Kidney (tissue), 14 donors: ENCODE data around the gene HOXB7. TPM values are rescaled to one million over a fixed set of nuclear protein-coding genes. Genes with fewer than 3 reads are reported as not detected.

Source experiments
- DNase-seq, 5 donors: peaks; one replicate each; pipeline ENCODE4 v3.0.0-alpha.2; 2013 to 2020
- FAIRE-seq: peaks from 2 replicates; lab custom pipeline; 2012; peaks lifted over from hg19 to GRCh38; lab: Jason Lieb, UNC
- H3K27ac ChIP-seq, 2 donors: one replicate each; pipeline ENCODE4 v1.7.0; 2013; ENCODE audit warnings: low read depth in 2 of 2, low read length in 2 of 2, inconsistent platforms in 1 of 2
- H3K27me3 ChIP-seq: one replicate; pipeline ENCODE4 v1.7.1; 2013; ENCODE audit warnings: low read length, inconsistent platforms; ENCODE audit not compliant: control insufficient read depth, insufficient read depth
- H3K36me3 ChIP-seq, 3 donors: one replicate each; pipeline versions ENCODE4 v1.7.0 to v1.7.1; 2013; ENCODE audit warnings: low read length in 3 of 3, control low read depth in 1 of 3, inconsistent platforms in 1 of 3; ENCODE audit not compliant: insufficient read depth in 3 of 3, control insufficient read depth in 2 of 3
- H3K4me1 ChIP-seq, 3 donors: one replicate each; pipeline versions ENCODE4 v1.7.0 to v1.7.1; 2013; ENCODE audit warnings: low read length in 3 of 3, inconsistent platforms in 1 of 3, low read depth in 1 of 3; ENCODE audit not compliant: control insufficient read depth in 2 of 3, insufficient read depth in 2 of 3
- H3K4me3 ChIP-seq, 3 donors: one replicate each; pipeline versions ENCODE4 v1.7.0 to v1.8.1; 2013; ENCODE audit warnings: low read length in 3 of 3, control low read depth in 1 of 3, inconsistent platforms in 1 of 3
- H3K9ac ChIP-seq, 3 donors: one replicate each; pipeline versions ENCODE4 v1.7.0 to v1.7.1; 2013; ENCODE audit warnings: low read length in 3 of 3, control low read depth in 1 of 3, inconsistent platforms in 1 of 3
- H3K9me3 ChIP-seq, 3 donors: one replicate each; pipeline versions ENCODE4 v1.7.0 to v1.7.1; 2013; ENCODE audit warnings: low read length in 3 of 3, control low read depth in 1 of 3, inconsistent platforms in 1 of 3; ENCODE audit not compliant: control insufficient read depth in 2 of 3, insufficient read depth in 1 of 3
- CTCF ChIP-seq: IDR thresholded peaks from 3 replicates; pipeline ENCODE4 v1.5.1; 2012; ENCODE audit warnings: mild to moderate bottlenecking, moderate library complexity, borderline replicate concordance; ENCODE audit not compliant: insufficient read depth; ENCODE audit errors: extremely low read depth
- intact Hi-C: fragments of 100-400 bp; cut with DNase I; formaldehyde crosslinking; loops from one replicate; pipeline ENCODE4 v1.11.1; 2022
- polyA plus RNA-seq: library from polyadenylated mRNA; stranded (reverse); fragments of 350-450 nt; fragmentation: Illumina TruSeq; extraction: RNeasy Lipid Tissue Mini Kit (QIAGEN cat#74804); gene quantifications from one replicate; pipeline ENCODE4 v1.2.3, GENCODE V29; 2014; ENCODE audit warnings: low read depth, low replicate concordance; ENCODE audit not compliant: insufficient read depth
- total RNA-seq: library from RNA; stranded (reverse); fragmentation: NEBNext Ultra II Directional; extraction: Animal tissue kit (Norgen Biotek cat#: 25700); gene quantifications from one replicate; pipeline ENCODE4 v1.2.1, GENCODE V29; 2021
- donor health status: control.
- donor health status: control.
- donor health status: control.
- donor health status: control.
- donor health status: control.
- donor health status: DM: yes; HTN: yes; CAD: no.
- donor health status: Normal renal cell carcinoma (clear cell type).

The HOXB7 gene
- total and polyA plus RNA-seq, 2 donors from 2014 or later = 45.4 to 49.6 TPM

- no peak for TF ChIP-seq CTCF
- H3K9me3 ChIP-seq = no peaks in the 10 kb centered on the region
- no peak for FAIRE-seq
- intact Hi-C loops = loop anchor here (10.0 kb wide), 1 partner anchor 257 kb away; no protein-coding TSS in a partner anchor
- DNase-seq = peak in 2 of 5 donors; percentile 68 to 82
- H3K4me3 ChIP-seq = peak overlapping the region in 2 of 3 donors; percentile 59 to 69
- peaks cover 3 to 15% (median 3%) of the 10 kb centered on the region in 3 donors for H3K4me1 ChIP-seq
- peaks cover 0 to 12% (median 3%) of the 10 kb centered on the region in 3 donors for H3K36me3 ChIP-seq
- no peaks in the 10 kb centered on the region for H3K27me3 ChIP-seq
- peak overlapping the region; percentile 41 to 61 (median 43) for H3K9ac ChIP-seq
- peak overlapping the region; percentile 85 to 93 for H3K27ac ChIP-seq
These were observed 18.7 kb downstream of the HOXB7 start for GRCh38 chr17:48592057-48592514.

- H3K9me3 ChIP-seq = no peaks in the 10 kb centered on the region
- intact Hi-C loops = loop anchor here (10.0 kb wide), 1 partner anchor 257 kb away; no protein-coding TSS in a partner anchor
- H3K4me1 ChIP-seq = peaks cover 3 to 17% (median 7%) of the 10 kb centered on the region in 3 donors
- no peaks in the 10 kb centered on the region for H3K27me3 ChIP-seq
- TF ChIP-seq CTCF = no peak
- DNase-seq (no peak), FAIRE-seq (no peak)
- H3K27ac ChIP-seq = peak overlapping the region; percentile 93 to 98
- peaks cover 0 to 12% (median 3%) of the 10 kb centered on the region in 3 donors for H3K36me3 ChIP-seq
- peak overlapping the region; percentile 41 to 95 (median 61) for H3K9ac ChIP-seq
- peak overlapping the region; percentile 6 to 93 (median 59) for H3K4me3 ChIP-seq
These were observed 19.4 kb downstream of the HOXB7 start for GRCh38 chr17:48591255-48592056.

GRCh38 chr17:48590607-48591161, 20.1 kb downstream of the HOXB7 start:
- Histone ChIP-seq H3K9me3 (no peaks in the 10 kb centered on the region), H3K4me1 (peaks cover 3 to 17% (median 7%) of the 10 kb centered on the region in 3 donors), H3K27ac (peak overlapping the region; percentile 93 to 98), H3K36me3 (peaks cover 0 to 8% (median 3%) of the 10 kb centered on the region in 3 donors), H3K4me3 (peak overlapping the region; percentile 69 to 93 (median 87)), H3K27me3 (no peaks in the 10 kb centered on the region), H3K9ac (peak overlapping the region; percentile 85 to 95 (median 91))
- intact Hi-C loops = loop anchor here (10.0 kb wide), 1 partner anchor 256 kb away; no protein-coding TSS in a partner anchor
- FAIRE-seq (no peak), DNase-seq (no peak)
- no peak for TF ChIP-seq CTCF
